ENCODE results near the gene GCH1. TPM values are rescaled to one million over a fixed set of nuclear protein-coding genes. Genes with fewer than 3 reads are reported as not detected.

The GCH1 gene
- total RNA-seq, 1 experiment from 2014 or later = 16.7 TPM

DNA sequence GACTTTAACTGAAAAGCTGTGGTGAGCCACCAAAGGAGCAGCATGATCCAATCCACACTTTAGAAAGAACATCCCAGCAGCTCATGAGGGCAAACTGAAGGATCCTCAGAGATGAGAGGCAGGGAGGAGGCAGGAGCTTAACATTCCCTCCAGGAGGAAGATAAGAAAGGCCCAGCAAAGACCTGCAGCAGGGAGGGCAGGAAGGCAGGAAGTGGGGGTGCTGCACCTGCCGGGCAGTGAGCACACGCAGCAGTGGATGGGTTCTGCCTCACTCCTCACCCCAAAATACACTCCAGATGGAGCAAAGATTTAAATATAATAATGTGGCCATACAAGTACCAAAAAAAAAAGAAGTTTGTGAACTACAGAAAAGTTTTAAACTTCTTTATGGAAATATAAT, 48.4 kb downstream of the GCH1 start (continued):
- TF ChIP-seq, protein P1, sequence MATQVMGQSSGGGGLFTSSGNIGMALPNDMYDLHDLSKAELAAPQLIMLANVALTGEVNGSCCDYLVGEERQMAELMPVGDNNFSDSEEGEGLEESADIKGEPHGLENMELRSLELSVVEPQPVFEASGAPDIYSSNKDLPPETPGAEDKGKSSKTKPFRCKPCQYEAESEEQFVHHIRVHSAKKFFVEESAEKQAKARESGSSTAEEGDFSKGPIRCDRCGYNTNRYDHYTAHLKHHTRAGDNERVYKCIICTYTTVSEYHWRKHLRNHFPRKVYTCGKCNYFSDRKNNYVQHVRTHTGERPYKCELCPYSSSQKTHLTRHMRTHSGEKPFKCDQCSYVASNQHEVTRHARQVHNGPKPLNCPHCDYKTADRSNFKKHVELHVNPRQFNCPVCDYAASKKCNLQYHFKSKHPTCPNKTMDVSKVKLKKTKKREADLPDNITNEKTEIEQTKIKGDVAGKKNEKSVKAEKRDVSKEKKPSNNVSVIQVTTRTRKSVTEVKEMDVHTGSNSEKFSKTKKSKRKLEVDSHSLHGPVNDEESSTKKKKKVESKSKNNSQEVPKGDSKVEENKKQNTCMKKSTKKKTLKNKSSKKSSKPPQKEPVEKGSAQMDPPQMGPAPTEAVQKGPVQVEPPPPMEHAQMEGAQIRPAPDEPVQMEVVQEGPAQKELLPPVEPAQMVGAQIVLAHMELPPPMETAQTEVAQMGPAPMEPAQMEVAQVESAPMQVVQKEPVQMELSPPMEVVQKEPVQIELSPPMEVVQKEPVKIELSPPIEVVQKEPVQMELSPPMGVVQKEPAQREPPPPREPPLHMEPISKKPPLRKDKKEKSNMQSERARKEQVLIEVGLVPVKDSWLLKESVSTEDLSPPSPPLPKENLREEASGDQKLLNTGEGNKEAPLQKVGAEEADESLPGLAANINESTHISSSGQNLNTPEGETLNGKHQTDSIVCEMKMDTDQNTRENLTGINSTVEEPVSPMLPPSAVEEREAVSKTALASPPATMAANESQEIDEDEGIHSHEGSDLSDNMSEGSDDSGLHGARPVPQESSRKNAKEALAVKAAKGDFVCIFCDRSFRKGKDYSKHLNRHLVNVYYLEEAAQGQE (IDR thresholded peaks at IDR 0.05; ENCODE audit: low read depth) = no peak
- TF ChIP-seq, protein P2, sequence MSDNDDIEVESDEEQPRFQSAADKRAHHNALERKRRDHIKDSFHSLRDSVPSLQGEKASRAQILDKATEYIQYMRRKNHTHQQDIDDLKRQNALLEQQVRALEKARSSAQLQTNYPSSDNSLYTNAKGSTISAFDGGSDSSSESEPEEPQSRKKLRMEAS (IDR thresholded peaks at IDR 0.05) = no peak
- TF ChIP-seq CBX3 (IDR thresholded peaks at IDR 0.05; ENCODE audit: low read depth) = no peak
- TF ChIP-seq TCF7L2 (IDR thresholded peaks at IDR 0.05; ENCODE audit: borderline replicate concordance, extremely low read depth, insufficient read depth, insufficient read length) = no peak
- no peak for TF ChIP-seq ZFX (IDR thresholded peaks at IDR 0.05)
- TF ChIP-seq POLR2AphosphoS5 (IDR thresholded peaks at IDR 0.05; ENCODE audit: low read depth, low read length) = no peak
- TF ChIP-seq, protein P3, sequence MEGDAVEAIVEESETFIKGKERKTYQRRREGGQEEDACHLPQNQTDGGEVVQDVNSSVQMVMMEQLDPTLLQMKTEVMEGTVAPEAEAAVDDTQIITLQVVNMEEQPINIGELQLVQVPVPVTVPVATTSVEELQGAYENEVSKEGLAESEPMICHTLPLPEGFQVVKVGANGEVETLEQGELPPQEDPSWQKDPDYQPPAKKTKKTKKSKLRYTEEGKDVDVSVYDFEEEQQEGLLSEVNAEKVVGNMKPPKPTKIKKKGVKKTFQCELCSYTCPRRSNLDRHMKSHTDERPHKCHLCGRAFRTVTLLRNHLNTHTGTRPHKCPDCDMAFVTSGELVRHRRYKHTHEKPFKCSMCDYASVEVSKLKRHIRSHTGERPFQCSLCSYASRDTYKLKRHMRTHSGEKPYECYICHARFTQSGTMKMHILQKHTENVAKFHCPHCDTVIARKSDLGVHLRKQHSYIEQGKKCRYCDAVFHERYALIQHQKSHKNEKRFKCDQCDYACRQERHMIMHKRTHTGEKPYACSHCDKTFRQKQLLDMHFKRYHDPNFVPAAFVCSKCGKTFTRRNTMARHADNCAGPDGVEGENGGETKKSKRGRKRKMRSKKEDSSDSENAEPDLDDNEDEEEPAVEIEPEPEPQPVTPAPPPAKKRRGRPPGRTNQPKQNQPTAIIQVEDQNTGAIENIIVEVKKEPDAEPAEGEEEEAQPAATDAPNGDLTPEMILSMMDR (IDR thresholded peaks at IDR 0.05 in 2 of 3, conservative IDR thresholded peaks at IDR 0.05 in 1 of 3; ENCODE audit: borderline replicate concordance in 1 of 3, insufficient read depth in 1 of 3, low read depth in 2 of 3, low read length in 2 of 3) = no peak
- no peak for TF ChIP-seq EZH2phosphoT487 (IDR thresholded peaks at IDR 0.05; ENCODE audit: borderline replicate concordance)
- no peak for TF ChIP-seq POLR2A (IDR thresholded peaks at IDR 0.05; ENCODE audit: borderline replicate concordance, extremely low read depth, insufficient read depth, insufficient read length)
- no peak for TF ChIP-seq SIN3A (IDR thresholded peaks at IDR 0.05; ENCODE audit: low read depth)
